GM18867 (cell line): ENCODE measurements around the gene RAPGEF4.

Experiments
- ATAC-seq: cut with Tn5 transposase; IDR thresholded peaks from one replicate; pipeline ENCODE4 v1.9.1; 2021; ENCODE audit warnings: mild to moderate bottlenecking, moderate library complexity; ENCODE audit not compliant: unreplicated experiment

RAPGEF4 gene

GRCh38 chr2:172856606-172857005, 121.0 kb downstream of the RAPGEF4 start:
- no peak for ATAC-seq

DNA sequence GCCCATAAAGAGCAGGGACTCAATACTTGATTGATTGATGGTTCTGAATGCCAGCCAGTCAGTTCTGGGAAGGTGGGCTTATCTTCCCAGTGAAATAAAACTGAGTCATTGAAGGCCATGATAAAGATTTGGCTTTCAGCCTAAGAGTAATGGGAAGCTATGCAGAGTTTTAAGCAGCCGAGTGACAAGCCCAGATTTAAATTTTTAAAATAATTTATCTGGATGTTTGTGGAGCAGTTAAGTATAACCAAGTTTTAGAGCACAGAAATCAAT, 122.8 kb downstream of the RAPGEF4 start:
- ATAC-seq: no peak

GRCh38 chr2:172859581-172860335, 124.1 kb downstream of the RAPGEF4 start:
- no peak for ATAC-seq

GRCh38 chr2:172860336-172860707, 124.7 kb downstream of the RAPGEF4 start:
- ATAC-seq: no peak

DNA sequence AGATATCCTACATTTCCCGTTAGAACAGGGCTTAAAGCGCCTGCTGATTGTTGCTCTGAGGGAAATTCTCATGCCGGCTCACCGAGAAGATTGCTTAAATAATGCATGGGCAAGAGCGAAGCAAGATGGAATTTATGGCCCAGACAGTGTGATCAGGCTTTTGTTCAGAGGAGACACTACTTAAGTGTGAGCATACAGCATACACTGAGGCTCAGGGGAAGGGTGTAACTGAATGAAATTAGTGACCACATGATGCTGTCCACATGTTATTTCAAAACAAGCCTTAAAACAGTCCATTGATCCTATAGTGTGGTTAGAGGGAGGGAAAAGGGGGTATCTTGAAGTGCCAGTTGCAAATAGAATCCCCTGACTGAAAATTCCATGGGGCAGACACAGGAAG, 125.5 kb downstream of the RAPGEF4 start:
- ATAC-seq: no peak

- ATAC-seq: no peak
Observed at GRCh38 chr2:172861656-172862476, 126.2 kb downstream of the RAPGEF4 start.

DNA sequence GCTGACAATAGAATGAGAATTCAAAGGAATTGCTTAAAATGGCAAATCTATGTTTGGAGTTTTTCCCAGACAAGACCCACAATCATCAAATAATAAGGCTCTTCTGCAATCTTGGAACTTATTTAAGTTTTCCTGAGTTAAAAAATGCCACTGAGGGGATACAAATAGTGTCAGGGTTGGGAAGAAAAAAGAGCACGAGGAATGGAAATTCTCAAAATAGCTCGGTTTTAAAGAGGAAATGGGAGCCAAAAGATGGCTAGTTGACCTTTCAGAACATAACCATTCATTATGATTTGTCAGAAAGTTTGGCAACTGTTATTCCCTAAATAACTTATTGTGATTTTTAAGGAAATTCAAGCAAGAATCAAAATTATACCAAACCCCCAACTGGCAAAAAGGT, 127.7 kb downstream of the RAPGEF4 start:
- no peak for ATAC-seq

DNA sequence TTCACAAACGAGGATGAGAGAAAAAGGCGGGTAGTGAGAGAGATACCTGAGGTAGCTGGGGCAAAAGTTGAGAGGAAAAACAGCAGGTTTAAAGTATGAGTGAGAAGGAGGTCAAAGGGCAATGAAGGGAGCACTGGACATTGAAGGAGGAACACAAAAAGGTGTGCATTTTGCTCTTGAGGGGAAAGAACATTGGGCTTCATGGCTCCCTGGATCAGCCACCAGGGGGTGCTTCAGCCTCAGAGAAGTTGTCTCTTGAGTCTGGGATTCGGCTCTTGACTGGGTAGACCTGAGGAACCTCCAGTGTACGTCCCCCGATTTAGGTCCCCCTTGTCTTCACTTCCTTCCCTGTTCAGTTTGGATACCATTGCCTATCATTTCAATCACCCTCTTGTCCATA, 128.5 kb downstream of the RAPGEF4 start:
- no peak for ATAC-seq

GRCh38 chr2:172865422-172865821, 129.8 kb downstream of the RAPGEF4 start:
- no peak for ATAC-seq

- no peak for ATAC-seq
Observed at GRCh38 chr2:172869861-172870260, 134.2 kb downstream of the RAPGEF4 start.

DNA sequence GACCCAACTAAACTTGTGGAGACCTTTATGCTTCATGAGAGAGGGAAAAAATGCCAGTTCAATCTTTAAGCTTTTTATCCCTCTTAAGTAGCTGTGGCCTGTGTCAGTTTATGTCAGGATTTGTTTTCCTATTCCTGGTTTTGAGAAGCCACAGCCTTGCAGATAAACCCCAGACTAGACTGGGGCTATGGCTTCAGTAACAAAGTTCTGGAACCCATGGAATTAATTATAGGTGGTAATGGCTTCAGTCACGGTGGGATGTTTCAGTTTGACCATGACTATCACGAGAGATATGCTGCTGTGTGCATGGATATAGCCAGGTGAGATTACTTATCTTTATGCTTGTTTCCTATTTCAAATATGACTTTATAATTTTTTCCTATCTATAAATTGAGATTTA, 134.8 kb downstream of the RAPGEF4 start:
- ATAC-seq: no peak

DNA sequence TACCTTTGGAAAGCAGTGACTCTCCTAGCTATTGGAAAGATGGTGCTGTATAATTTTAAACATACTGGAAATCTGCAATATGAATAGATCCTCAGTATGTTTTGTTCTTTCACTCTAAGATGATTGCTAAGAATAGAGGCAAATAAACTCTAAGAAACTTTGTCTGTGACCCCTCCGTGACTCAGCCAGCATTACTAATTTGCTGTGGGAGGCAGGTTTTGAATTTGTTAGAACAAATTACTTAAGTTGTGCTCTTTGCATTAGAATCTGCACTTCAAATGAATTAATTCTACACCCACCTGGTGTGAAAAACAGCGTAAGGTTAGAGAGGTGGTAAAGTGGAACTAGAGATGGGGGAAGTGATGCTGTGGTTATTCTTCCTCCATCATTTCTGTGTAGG, 142.2 kb downstream of the RAPGEF4 start:
- no peak for ATAC-seq

DNA sequence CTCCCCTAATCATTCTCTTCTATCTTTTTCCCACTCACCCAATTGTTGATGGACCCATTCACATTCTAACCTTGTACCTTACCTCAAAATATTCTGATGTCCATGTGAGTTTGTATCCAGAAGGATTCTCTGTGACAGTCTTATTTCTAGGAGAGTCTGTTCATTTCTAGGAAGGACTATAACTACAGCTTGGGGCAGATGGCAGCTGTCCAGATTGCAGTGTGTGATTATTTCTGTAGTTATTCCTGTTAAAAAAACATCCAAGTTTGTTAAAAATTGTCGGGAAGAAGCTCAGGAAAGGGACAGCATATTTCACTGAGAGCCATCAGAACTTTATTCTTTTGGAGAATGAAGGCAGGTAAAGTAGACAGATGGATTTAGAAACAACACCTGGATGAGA, 142.6 kb downstream of the RAPGEF4 start:
- no peak for ATAC-seq

DNA sequence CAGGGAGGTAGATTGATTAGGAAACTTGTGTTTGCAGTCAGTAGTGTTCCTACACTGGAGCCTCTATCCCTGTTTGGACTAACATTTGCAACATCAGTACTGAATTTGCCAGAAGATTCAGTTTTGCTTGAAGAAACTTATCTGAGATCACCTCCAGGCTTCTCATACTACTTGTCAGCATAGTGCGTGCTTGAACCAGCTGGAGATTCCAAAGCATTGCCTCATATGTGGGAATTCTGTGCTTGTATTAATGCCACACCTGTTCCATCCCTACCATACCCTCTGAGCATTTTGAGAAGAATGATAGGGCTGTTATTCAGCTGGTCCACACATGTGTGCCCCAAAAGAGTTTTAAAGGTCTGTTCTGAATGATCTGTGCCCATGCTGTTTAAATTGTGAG, 148.7 kb downstream of the RAPGEF4 start:
- ATAC-seq: no peak

DNA sequence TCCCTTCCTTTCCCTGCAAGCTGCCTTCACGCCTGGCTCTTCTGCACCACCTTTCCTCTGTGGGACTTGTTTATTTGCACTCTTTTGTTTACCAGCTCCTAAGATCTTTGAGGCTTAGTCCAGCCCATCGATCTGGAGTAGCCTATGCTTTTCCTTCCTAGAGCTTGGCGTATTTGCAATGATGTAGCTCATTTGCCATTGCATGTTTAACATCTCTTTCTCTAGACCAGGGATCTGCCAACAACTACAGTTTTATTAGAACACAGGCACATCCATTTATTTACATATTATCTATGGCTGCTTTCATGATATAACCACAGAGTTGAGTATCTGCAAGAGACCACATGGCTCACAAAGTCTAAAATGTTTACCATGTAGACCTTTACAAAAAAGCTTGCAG, 150.4 kb downstream of the RAPGEF4 start:
- ATAC-seq: no peak

DNA sequence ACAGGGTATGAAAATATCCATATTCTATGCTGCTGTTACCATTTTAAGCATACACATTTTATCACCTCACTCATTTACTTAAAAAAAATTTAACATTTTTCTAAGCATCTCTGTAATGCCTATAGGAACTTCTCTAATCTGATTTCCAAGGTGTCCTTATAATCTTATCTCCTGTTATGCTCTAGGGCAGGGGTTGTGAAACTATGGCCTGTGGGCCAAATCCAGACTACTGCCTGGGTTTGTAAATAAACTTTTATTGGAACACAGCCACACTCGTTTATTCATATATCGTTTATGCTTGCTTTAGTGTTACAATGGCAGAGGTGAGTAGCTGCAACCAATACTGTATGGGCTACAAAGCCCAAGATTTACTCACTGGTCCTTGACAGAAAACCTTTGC, 151.6 kb downstream of the RAPGEF4 start:
- ATAC-seq: no peak

DNA sequence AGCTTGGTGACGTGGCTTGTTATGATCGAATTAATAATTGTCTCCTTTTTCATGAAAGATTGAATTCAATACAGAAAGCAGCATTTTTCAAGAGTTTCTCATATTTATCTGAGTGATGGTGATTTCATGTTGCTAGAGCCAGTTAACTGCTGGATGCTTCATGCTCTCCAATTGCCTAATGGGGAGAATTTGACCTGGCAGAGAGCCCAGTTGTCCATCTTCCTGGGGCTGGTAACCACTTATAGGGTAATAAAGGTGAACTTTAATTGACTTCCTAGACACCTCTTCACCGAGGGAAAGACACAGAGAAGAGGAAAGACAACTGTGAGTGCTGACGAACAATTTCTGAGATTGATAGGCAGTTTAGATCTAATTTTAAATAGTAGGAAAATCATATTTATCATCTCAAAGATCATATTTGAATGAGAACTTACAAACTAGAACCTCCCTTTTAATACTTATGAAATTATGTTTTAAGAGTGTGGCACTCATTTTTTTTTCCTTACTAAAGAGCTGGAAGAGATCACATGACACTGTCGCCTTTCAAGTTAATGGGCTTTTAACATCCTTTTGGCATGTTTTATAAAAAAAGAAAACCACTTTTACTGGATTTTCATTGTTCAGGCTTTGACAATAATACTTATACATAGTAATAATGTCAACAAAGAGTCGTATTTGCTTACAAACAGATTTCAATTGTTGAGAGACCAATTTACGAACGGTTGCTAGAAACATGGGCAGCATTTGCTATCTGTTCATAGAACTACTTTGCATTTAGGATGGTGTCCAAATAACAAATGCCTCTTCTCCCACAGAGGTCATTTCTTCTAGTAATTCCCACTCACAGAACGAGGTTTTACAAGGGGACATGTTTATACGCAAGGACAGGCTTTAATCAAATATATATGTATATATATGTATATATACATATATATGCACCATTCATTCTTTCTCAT, 153.3 kb downstream of the RAPGEF4 start:
- ATAC-seq: no peak

GRCh38 chr2:172889768-172890430, 154.3 kb downstream of the RAPGEF4 start:
- ATAC-seq: no peak

DNA sequence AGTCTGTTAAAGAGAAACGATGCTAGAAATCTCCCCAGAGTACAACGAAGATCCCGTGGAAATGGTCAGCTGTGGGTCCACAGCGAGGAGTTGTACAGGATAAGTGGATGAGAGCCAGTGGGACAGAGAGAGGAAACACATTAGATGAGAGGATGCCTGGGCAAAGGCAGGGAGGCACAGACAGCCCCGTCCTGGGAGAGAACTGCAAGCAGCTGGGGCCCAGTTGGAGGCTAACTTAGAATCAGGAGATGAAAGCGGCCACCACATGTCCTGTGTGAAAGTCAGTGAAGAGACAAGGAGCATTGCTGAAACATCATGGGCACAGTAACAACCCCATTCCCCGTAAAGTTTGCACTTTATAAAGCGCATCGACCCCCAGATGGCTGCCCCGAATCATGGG, 157.5 kb downstream of the RAPGEF4 start:
- ATAC-seq: no peak

GRCh38 chr2:172893671-172894070, 158.0 kb downstream of the RAPGEF4 start:
- no peak for ATAC-seq
